SK-N-SH (cell line): ENCODE data around the gene TFAP2D. TPM values are rescaled to one million over a fixed set of nuclear protein-coding genes. Genes with fewer than 3 reads are reported as not detected.

ENCODE experiments used
- CTCF ChIA-PET: fragments of 300-600, 350-600 bp; formaldehyde crosslinking; extraction: SDS; loops from one replicate; lab custom pipeline; 2021; lab: Yijun Ruan, JAX
- POLR2A ChIA-PET: fragments of 350-600 bp; sonication (Branson Sonifier 250); formaldehyde crosslinking; extraction: SDS; loops from one replicate; lab custom pipeline; 2020; ENCODE audit warnings: antibody characterized with exemption, inconsistent platforms; lab: Yijun Ruan, JAX
- DNase-seq: peaks from one replicate; pipeline ENCODE4 v3.0.0; 2012
- H2AFZ ChIP-seq: fragments of 200-600 bp; sonication (generic); 2 replicates; pipeline ENCODE4 v1.8.1; 2016; ENCODE audit warnings: antibody characterized with exemption, mild to moderate bottlenecking, low read depth
- H3F3A ChIP-seq: fragments of 200-600 bp; sonication (generic); replicated peaks from 2 replicates; pipeline ENCODE3; 2016; ENCODE audit warnings: antibody characterized with exemption, mild to moderate bottlenecking; ENCODE audit not compliant: insufficient read depth
- H3K27ac ChIP-seq, 2 experiments: fragments of 200-500 bp in 1 of 2; fragments of 200-600 bp in 1 of 2; sonication (Bioruptor generic) in 1 of 2; sonication (generic), shearing (Covaris generic) in 1 of 2; 2 replicates each; pipeline versions ENCODE4 v1.5.1 to v1.6.1; 2014 to 2016; ENCODE audit warnings: low read depth in 2 of 2, inconsistent platforms in 1 of 2, low read length in 1 of 2, mild to moderate bottlenecking in 1 of 2, mixed read lengths in 1 of 2
- H3K27me3 ChIP-seq: fragments of 200-600 bp; sonication (generic), shearing (Covaris generic); 2 replicates; pipeline ENCODE4 v1.6.1; 2016; ENCODE audit warnings: mixed run types; ENCODE audit not compliant: insufficient read depth
- H3K36me3 ChIP-seq, 2 experiments: fragments of 200-500 bp in 1 of 2; fragments of 200-600 bp in 1 of 2; sonication (Bioruptor generic) in 1 of 2; sonication (generic) in 1 of 2; replicated peaks in 1 of 2; 2 replicates each; pipeline versions ENCODE3 to v1.5.1; 2014 to 2016; ENCODE audit warnings: low read length in 1 of 2, mild to moderate bottlenecking in 1 of 2; ENCODE audit not compliant: insufficient read depth in 2 of 2, control insufficient read depth in 1 of 2
- H3K4me1 ChIP-seq, 2 experiments: fragments of 200-500 bp in 1 of 2; fragments of 200-600 bp in 1 of 2; sonication (Bioruptor generic) in 1 of 2; sonication (generic), shearing (Covaris generic) in 1 of 2; 2 replicates each; pipeline versions ENCODE4 v1.5.1 to v1.6.1; 2014 to 2016; ENCODE audit warnings: low read depth in 1 of 2, low read length in 1 of 2, mixed run types in 1 of 2; ENCODE audit not compliant: insufficient read depth in 2 of 2, control insufficient read depth in 1 of 2
- H3K4me2 ChIP-seq: fragments of 200-600 bp; sonication (generic), shearing (Covaris generic); 2 replicates; pipeline ENCODE4 v1.6.1; 2017; ENCODE audit warnings: mixed run types
- H3K4me3 ChIP-seq, 2 experiments: fragments of 200-500 bp in 1 of 2; fragments of 200-600 bp in 1 of 2; sonication (Bioruptor generic) in 1 of 2; sonication (generic), shearing (Covaris generic) in 1 of 2; 2 replicates each; pipeline versions ENCODE4 v1.5.1 to v1.8.1; 2014 to 2016; ENCODE audit warnings: low read depth in 2 of 2, inconsistent platforms in 1 of 2, low read length in 1 of 2, mild to moderate bottlenecking in 1 of 2, mixed read lengths in 1 of 2, moderate library complexity in 1 of 2
- H3K79me2 ChIP-seq: fragments of 200-600 bp; sonication (generic); 2 replicates; pipeline ENCODE4 v1.8.1; 2017; ENCODE audit warnings: mild to moderate bottlenecking; ENCODE audit not compliant: insufficient read depth
- H3K9ac ChIP-seq: fragments of 200-600 bp; sonication (generic); 2 replicates; pipeline ENCODE4 v1.6.1; 2017; ENCODE audit warnings: mixed run types
- H3K9me2 ChIP-seq: fragments of 200-600 bp; sonication (generic); 2 replicates; pipeline ENCODE4 v1.6.1; 2017; ENCODE audit warnings: mixed run types
- H3K9me3 ChIP-seq: fragments of 200-600 bp; sonication (generic); 2 replicates; pipeline ENCODE4 v1.6.1; 2017; ENCODE audit warnings: mixed run types, mild to moderate bottlenecking, moderate library complexity
- H4K20me1 ChIP-seq: fragments of 200-600 bp; sonication (generic); 2 replicates; pipeline ENCODE4 v1.6.1; 2017; ENCODE audit warnings: mild to moderate bottlenecking, mixed run types; ENCODE audit not compliant: insufficient read depth
- CHD2 ChIP-seq: fragments of 150-350 bp; IDR thresholded peaks from 2 replicates; pipeline ENCODE4 v1.6.1; 2018; ENCODE audit warnings: low read length; ENCODE audit not compliant: partially characterized antibody
- CTCF ChIP-seq: fragments of 200-600 bp; sonication (generic); IDR thresholded peaks from 2 replicates; pipeline ENCODE4 v1.6.1; 2017; ENCODE audit warnings: antibody characterized with exemption, mild to moderate bottlenecking, moderate library complexity
- ELF1 ChIP-seq: IDR thresholded peaks from 2 replicates; pipeline ENCODE4 v1.4.0; 2012
- EP300 ChIP-seq, 2 experiments: IDR thresholded peaks; 2 replicates each; pipeline versions ENCODE4 v1.4.0 to v1.6.1; 2012; ENCODE audit warnings: borderline replicate concordance in 1 of 2, low read depth in 1 of 2, low read length in 1 of 2
- EZH2phosphoT487 ChIP-seq: fragments of 200-600 bp; sonication (generic); IDR thresholded peaks from 2 replicates; pipeline ENCODE4 v1.6.1; 2017; ENCODE audit warnings: low read depth, mixed run types, mild to moderate bottlenecking, antibody characterized with exemption, moderate library complexity, borderline replicate concordance
- FOXJ3 ChIP-seq: sonication (generic); formaldehyde crosslinking; IDR thresholded peaks from 2 replicates; pipeline ENCODE4 v1.5.1; 2020; ENCODE audit warnings: mild to moderate bottlenecking, missing genetic modification reagents
- FOXM1 ChIP-seq: IDR thresholded peaks from 2 replicates; pipeline ENCODE4 v1.4.0; 2012; ENCODE audit warnings: low read depth, mild to moderate bottlenecking
- JUND ChIP-seq: IDR thresholded peaks from 2 replicates; pipeline ENCODE4 v1.4.0; 2012
- MAX ChIP-seq: IDR thresholded peaks from 2 replicates; pipeline ENCODE4 v1.4.0; 2012; ENCODE audit warnings: low read depth
- MEF2A ChIP-seq: IDR thresholded peaks from 2 replicates; pipeline ENCODE4 v1.4.0; 2012; ENCODE audit warnings: low read depth, borderline replicate concordance
- MXI1 ChIP-seq: IDR thresholded peaks from 2 replicates; pipeline ENCODE4 v1.6.1; 2012; ENCODE audit warnings: mild to moderate bottlenecking, low read depth, low read length, improper control_type of control experiment
- NRF1 ChIP-seq: IDR thresholded peaks from 2 replicates; pipeline ENCODE4 v1.6.1; 2012; ENCODE audit warnings: low read depth, mild to moderate bottlenecking, low read length
- PBX3 ChIP-seq: IDR thresholded peaks from 2 replicates; pipeline ENCODE4; 2012
- POLR2AphosphoS5 ChIP-seq: IDR thresholded peaks from 2 replicates; pipeline ENCODE4 v1.6.1; 2012; ENCODE audit warnings: low read depth, low read length
- RAD21 ChIP-seq: IDR thresholded peaks from 2 replicates; pipeline ENCODE4 v1.6.1; 2012; ENCODE audit warnings: mild to moderate bottlenecking, low read length
- RFX5 ChIP-seq: IDR thresholded peaks from 2 replicates; pipeline ENCODE4 v1.6.1; 2012; ENCODE audit warnings: mild to moderate bottlenecking, improper control_type of control experiment, low read length
- RXRA ChIP-seq: IDR thresholded peaks from 2 replicates; pipeline ENCODE4 v1.4.0; 2012; ENCODE audit warnings: low read depth, mild to moderate bottlenecking, borderline replicate concordance
- SIN3A ChIP-seq: IDR thresholded peaks from 2 replicates; pipeline ENCODE4 v1.6.1; 2012; ENCODE audit warnings: low read depth, mild to moderate bottlenecking, low read length, moderate library complexity, borderline replicate concordance
- TAF1 ChIP-seq: IDR thresholded peaks from 2 replicates; pipeline ENCODE4 v1.6.1; 2012; ENCODE audit warnings: low read depth, mild to moderate bottlenecking, low read length, moderate library complexity, borderline replicate concordance
- TEAD4 ChIP-seq: IDR thresholded peaks from 2 replicates; pipeline ENCODE4 v1.4.0; 2012; ENCODE audit warnings: mild to moderate bottlenecking, borderline replicate concordance; ENCODE audit not compliant: insufficient read depth
- USF2 ChIP-seq: fragments of 150-350 bp; IDR thresholded peaks from 2 replicates; pipeline ENCODE4 v1.6.1; 2017; ENCODE audit warnings: antibody characterized with exemption, low read length, low read depth, borderline replicate concordance
- YY1 ChIP-seq: IDR thresholded peaks from 2 replicates; pipeline ENCODE4 v1.4.0; 2012; ENCODE audit warnings: low read depth, mild to moderate bottlenecking
- WGBS: methylation state at CpG from one replicate; pipeline ENCODE4 v1.1.6; 2017; ENCODE audit warnings: low lambda C conversion rate; 5-methylcytosine and 5-hydroxymethylcytosine counted together
- polyA plus RNA-seq, 3 experiments: library from polyadenylated mRNA; depleted of rRNA; stranded (reverse); fragments of >200 nt; gene quantifications; 2 replicates each; pipeline ENCODE4 v1.2.3, GENCODE V29; 2012

The TFAP2D gene
- polyA plus RNA-seq, 1 of the 3 experiments (the other 2 are of a cell fraction) = not detected

- Histone ChIP-seq H3K4me2 (no peak overlapping the region), H2AFZ (no peak overlapping the region), H3K9ac (no peak overlapping the region), H3K9me3 (no peaks in the 10 kb centered on the region), H3K4me3 (no peak overlapping the region), H3K79me2 (no peaks in the 10 kb centered on the region), H3K27me3 (no peaks in the 10 kb centered on the region), H3K4me1 (no peaks in the 10 kb centered on the region), H3K27ac (no peak overlapping the region), H3F3A (no peaks in the 10 kb centered on the region), H3K36me3 (no peaks in the 10 kb centered on the region), H4K20me1 (no peaks in the 10 kb centered on the region), H3K9me2 (no peaks in the 10 kb centered on the region)
- no peak for DNase-seq
- no peak for TF ChIP-seq EZH2phosphoT487
- TF ChIP-seq YY1 = no peak
- TF ChIP-seq RFX5 = no peak
- no peak for TF ChIP-seq MEF2A
- no peak for TF ChIP-seq MAX
- TF ChIP-seq POLR2AphosphoS5 = no peak
- no peak for TF ChIP-seq JUND
- no peak for TF ChIP-seq USF2
- no peak for TF ChIP-seq TAF1
- TF ChIP-seq ELF1 = no peak
- TF ChIP-seq FOXM1 = no peak
- TF ChIP-seq RAD21 = no peak
- 74% methylated on average over 5 of the region's 5 CpGs for WGBS
- ChIA-PET CTCF (interaction anchor here (1.2 to 1.5 kb wide), 2 partner anchors 12 to 123 kb away, joined by 3 to 4 read pairs; no protein-coding TSS in a partner anchor), POLR2A (no interaction called here)
Measured at GRCh38 chr6:50780382-50780781, 67.1 kb downstream of the TFAP2D start.

- Histone ChIP-seq H3K36me3 (no peaks in the 10 kb centered on the region), H4K20me1 (no peaks in the 10 kb centered on the region)
- TF ChIP-seq JUND (no peak), EP300 (IDR thresholded peaks at IDR 0.05; ENCODE audit: borderline replicate concordance in 1 of 2, low read depth in 1 of 2, low read length in 1 of 2) (no peak), MXI1 (no peak), USF2 (no peak), EZH2phosphoT487 (no peak), SIN3A (no peak), TAF1 (no peak), FOXJ3 (CRISPR knock-in tag) (no peak), RXRA (no peak), CTCF (no peak), POLR2AphosphoS5 (no peak), YY1 (no peak), PBX3 (no peak), NRF1 (no peak), CHD2 (no peak), RAD21 (no peak), TEAD4 (no peak), ELF1 (no peak)
- TF ChIP-seq, all 33 proteins: peak for 0
- POLR2A ChIA-PET = no interaction called here
- Histone ChIP-seq H3K27me3 (no peaks in the 10 kb centered on the region), H3K9ac (no peak overlapping the region), H3K27ac (no peak overlapping the region), H3K4me3 (no peak overlapping the region), H3K4me1 (no peaks in the 10 kb centered on the region), H3K79me2 (no peaks in the 10 kb centered on the region), H3K9me2 (no peaks in the 10 kb centered on the region), H2AFZ (no peak overlapping the region), H3K4me2 (no peak overlapping the region), H3F3A (no peaks in the 10 kb centered on the region), H3K9me3 (no peaks in the 10 kb centered on the region)
- DNase-seq = no peak
- CTCF ChIA-PET = no interaction called here
- whole genome bisulfite sequencing = 0% methylated on average over 1 of the region's 1 CpG
Measured at GRCh38 chr6:50785921-50786320, 72.6 kb downstream of the TFAP2D start.
